ENCODE data around the gene KRT76.
"Not testable (repeated sequence)": the region's sequence is repeated elsewhere in the genome, so short reads cannot be mapped to it uniquely, and the experiment has no call there.

The KRT76 gene

GRCh38 chr12:52766351-52767019 lies 10.7 kb downstream of the KRT76 start:
- no peak for TF ChIP-seq JUND (IDR thresholded peaks at IDR 0.05; ENCODE audit: low read depth)

GRCh38 chr12:52765702-52766101 lies 11.4 kb downstream of the KRT76 start:
- no peak for DNase-seq (ENCODE audit: low read depth in 1 of 2, low spot score in 1 of 2)
- in situ Hi-C loops (cut with HindIII; ENCODE audit: low pct_unique_long_range_greater_than_20kb, low sequenced_read_pairs), result no loop called here

More at GRCh38 chr12:52766351-52767019, 10.7 kb downstream of the KRT76 start:
- DNase-seq (ENCODE audit: low read depth in 1 of 2, low spot score in 1 of 2), result no peak
- in situ Hi-C loops (cut with HindIII; ENCODE audit: low pct_unique_long_range_greater_than_20kb, low sequenced_read_pairs), result no loop called here

GRCh38 chr12:52763991-52764390 lies 13.2 kb downstream of the KRT76 start:
- in situ Hi-C loops (cut with HindIII; ENCODE audit: low pct_unique_long_range_greater_than_20kb, low sequenced_read_pairs), result no loop called here
- TF ChIP-seq JUND (IDR thresholded peaks at IDR 0.05; ENCODE audit: low read depth), result no peak
- DNase-seq (ENCODE audit: low read depth in 1 of 2, low spot score in 1 of 2), result no peak

More at GRCh38 chr12:52765702-52766101, 11.4 kb downstream of the KRT76 start:
- no peak for TF ChIP-seq JUND (IDR thresholded peaks at IDR 0.05; ENCODE audit: low read depth)

GRCh38 chr12:52763036-52763659 lies 14.0 kb downstream of the KRT76 start:
- TF ChIP-seq JUND (IDR thresholded peaks at IDR 0.05; ENCODE audit: low read depth), result no peak
- no peak for DNase-seq (ENCODE audit: low read depth in 1 of 2, low spot score in 1 of 2)
- in situ Hi-C loops (cut with HindIII; ENCODE audit: low pct_unique_long_range_greater_than_20kb, low sequenced_read_pairs), result no loop called here

GRCh38 chr12:52761802-52762201 lies 15.3 kb downstream of the KRT76 start:
- in situ Hi-C loops (cut with HindIII; ENCODE audit: low pct_unique_long_range_greater_than_20kb, low sequenced_read_pairs), result no loop called here

GRCh38 chr12:52761218-52761617 lies 15.9 kb downstream of the KRT76 start:
- DNase-seq (ENCODE audit: low read depth in 1 of 2, low spot score in 1 of 2); in situ Hi-C loops (cut with HindIII; ENCODE audit: low pct_unique_long_range_greater_than_20kb, low sequenced_read_pairs): not testable (repeated sequence)

More at GRCh38 chr12:52761802-52762201, 15.3 kb downstream of the KRT76 start:
- DNase-seq (ENCODE audit: low read depth in 1 of 2, low spot score in 1 of 2), result no peak
- no peak for TF ChIP-seq JUND (IDR thresholded peaks at IDR 0.05; ENCODE audit: low read depth)

GRCh38 chr12:52760623-52761022 lies 16.5 kb downstream of the KRT76 start:
- no peak for TF ChIP-seq JUND (IDR thresholded peaks at IDR 0.05; ENCODE audit: low read depth)
- in situ Hi-C loops (cut with HindIII; ENCODE audit: low pct_unique_long_range_greater_than_20kb, low sequenced_read_pairs), result no loop called here
- DNase-seq (ENCODE audit: low read depth in 1 of 2, low spot score in 1 of 2), result no peak

- TF ChIP-seq JUND (IDR thresholded peaks at IDR 0.05; ENCODE audit: low read depth), result no peak
- no peak for DNase-seq (ENCODE audit: low read depth in 1 of 2, low spot score in 1 of 2)
- in situ Hi-C loops (cut with HindIII; ENCODE audit: low pct_unique_long_range_greater_than_20kb, low sequenced_read_pairs), result no loop called here
Measured at GRCh38 chr12:52759695-52760094, 17.4 kb downstream of the KRT76 start.

- TF ChIP-seq JUND (IDR thresholded peaks at IDR 0.05; ENCODE audit: low read depth), result no peak
- in situ Hi-C loops (cut with HindIII; ENCODE audit: low pct_unique_long_range_greater_than_20kb, low sequenced_read_pairs), result no loop called here
- no peak for DNase-seq (ENCODE audit: low read depth in 1 of 2, low spot score in 1 of 2)
Measured at GRCh38 chr12:52759218-52759617, 17.9 kb downstream of the KRT76 start.

GRCh38 chr12:52757449-52758176 lies 19.5 kb downstream of the KRT76 start:
- in situ Hi-C loops (cut with HindIII; ENCODE audit: low pct_unique_long_range_greater_than_20kb, low sequenced_read_pairs), result no loop called here
- no peak for TF ChIP-seq JUND (IDR thresholded peaks at IDR 0.05; ENCODE audit: low read depth)
- no peak for DNase-seq (ENCODE audit: low read depth in 1 of 2, low spot score in 1 of 2)

GRCh38 chr12:52756281-52756960 lies 20.7 kb downstream of the KRT76 start:
- no peak for TF ChIP-seq JUND (IDR thresholded peaks at IDR 0.05; ENCODE audit: low read depth)
- in situ Hi-C loops (cut with HindIII; ENCODE audit: low pct_unique_long_range_greater_than_20kb, low sequenced_read_pairs), result no loop called here
- DNase-seq (ENCODE audit: low read depth in 1 of 2, low spot score in 1 of 2), result no peak

- TF ChIP-seq JUND (IDR thresholded peaks at IDR 0.05; ENCODE audit: low read depth), result no peak
- in situ Hi-C loops (cut with HindIII; ENCODE audit: low pct_unique_long_range_greater_than_20kb, low sequenced_read_pairs), result no loop called here
- DNase-seq (ENCODE audit: low read depth in 1 of 2, low spot score in 1 of 2), result no peak
Measured at GRCh38 chr12:52755533-52755932, 21.6 kb downstream of the KRT76 start.
